A549 (cell line): Measurements from ENCODE around the gene CCR3. TPM values are rescaled to one million over a fixed set of nuclear protein-coding genes. Genes with fewer than 3 reads are reported as not detected.

ENCODE experiments used
- ATAC-seq, 2 experiments: fragments of 200-7000 bp in 1 of 2; fragments of >200 bp in 1 of 2; cut with Nextera tagmentation in 1 of 2; cut with Tn5 transposase in 1 of 2; 3 replicates each; pipeline versions ENCODE4 v1.8.0 to v1.9.1; 2018 to 2020; ENCODE audit warnings: mild to moderate bottlenecking in 1 of 2, moderate library complexity in 1 of 2
- CTCF ChIA-PET: fragments of 300-600 bp; sonication (Branson Sonifier 250); formaldehyde crosslinking; extraction: SDS; loops from one replicate; lab custom pipeline; 2021; ENCODE audit warnings: antibody characterized with exemption, inconsistent platforms; lab: Yijun Ruan, JAX
- POLR2A ChIA-PET: fragments of 350-600 bp; formaldehyde crosslinking; extraction: SDS; loops from one replicate; lab custom pipeline; 2021; ENCODE audit warnings: antibody characterized with exemption, inconsistent platforms; lab: Yijun Ruan, JAX
- DNase-seq, 2 experiments: peaks; one replicate each; pipeline versions ENCODE4 v3.0.0 to v3.0.0-alpha.2; 2011 to 2016; ENCODE audit warnings: low read depth in 1 of 2, low spot score in 1 of 2
- FAIRE-seq: peaks from 2 replicates; lab custom pipeline; 2011; peaks lifted over from hg19 to GRCh38; lab: Jason Lieb, UNC
- H3K27ac ChIP-seq, 2 experiments: fragments of >200 bp; sonication (Bioruptor Twin); formaldehyde crosslinking; 3 replicates each; pipeline ENCODE4 v1.5.1; 2016 to 2017
- H3K4me1 ChIP-seq: fragments of >200 bp; sonication (Bioruptor Twin); formaldehyde crosslinking; 3 replicates; pipeline ENCODE4 v1.6.1; 2016
- H3K4me2 ChIP-seq: fragments of >200 bp; sonication (Bioruptor Twin); formaldehyde crosslinking; 3 replicates; pipeline ENCODE4 v1.6.1; 2016
- H3K4me3 ChIP-seq: fragments of >200 bp; sonication (Bioruptor Twin); formaldehyde crosslinking; 3 replicates; pipeline ENCODE4 v1.5.1; 2016
- H3K9me3 ChIP-seq: fragments of >200 bp; sonication (Bioruptor Twin); formaldehyde crosslinking; 3 replicates; pipeline ENCODE4 v1.6.1; 2016
- BCL3 ChIP-seq: fragments of >200 bp; sonication (Bioruptor Twin); formaldehyde crosslinking; IDR thresholded peaks from 3 replicates; pipeline ENCODE4 v1.6.1; 2016
- CBX8 ChIP-seq: fragments of 200-600 bp; sonication (generic); IDR thresholded peaks from 2 replicates; pipeline ENCODE4 v1.6.1; 2016
- CTCF ChIP-seq: fragments of >200 bp; sonication (Bioruptor Twin); formaldehyde crosslinking; IDR thresholded peaks from 3 replicates; pipeline ENCODE4 v1.5.1; 2016
- EHF ChIP-seq: fragments of 250-450 bp; sonication (Bioruptor Pico); IDR thresholded peaks from 2 replicates; pipeline ENCODE4 v1.5.0; 2020; ENCODE audit warnings: mild to moderate bottlenecking
- ESRRA ChIP-seq: fragments of 150-350 bp; IDR thresholded peaks from 2 replicates; pipeline ENCODE4 v1.6.1; 2014; ENCODE audit warnings: mild to moderate bottlenecking, low read length, borderline replicate concordance
- FOSB ChIP-seq: fragments of 250-450 bp; sonication (Bioruptor Pico); IDR thresholded peaks from 2 replicates; pipeline ENCODE4 v1.5.0; 2020; ENCODE audit warnings: mild to moderate bottlenecking, moderate library complexity
- FOSL2 ChIP-seq, 2 experiments: fragments of 450-650 bp in 1 of 2; fragments of >200 bp in 1 of 2; sonication (Bioruptor Twin) in 1 of 2; formaldehyde crosslinking; IDR thresholded peaks; 2 replicates each; pipeline versions ENCODE4 v1.5.0 to v1.6.1; 2016 to 2020; ENCODE audit warnings: mild to moderate bottlenecking in 1 of 2, moderate library complexity in 1 of 2
- FOXS1 ChIP-seq: fragments of 250-450 bp; sonication (Bioruptor Pico); IDR thresholded peaks from 2 replicates; pipeline ENCODE4 v1.5.0; 2020; ENCODE audit warnings: mild to moderate bottlenecking, moderate library complexity
- GATA3 ChIP-seq: IDR thresholded peaks from 2 replicates; pipeline ENCODE4 v1.6.1; 2012; ENCODE audit warnings: borderline replicate concordance
- HDAC2 ChIP-seq: fragments of 200-600 bp; sonication (generic); IDR thresholded peaks from 2 replicates; pipeline ENCODE4 v1.6.1; 2016
- HMGXB4 ChIP-seq: fragments of 250-450 bp; sonication (Bioruptor Pico); IDR thresholded peaks from 2 replicates; pipeline ENCODE4 v1.5.0; 2021; ENCODE audit warnings: mild to moderate bottlenecking, moderate library complexity, borderline replicate concordance
- HOXA7 ChIP-seq: fragments of 250-450 bp; sonication (Bioruptor Pico); IDR thresholded peaks from 2 replicates; pipeline ENCODE4 v1.5.0; 2020; ENCODE audit warnings: mild to moderate bottlenecking, moderate library complexity
- KDM5A ChIP-seq: fragments of 200-600 bp; sonication (generic); IDR thresholded peaks from 2 replicates; pipeline ENCODE4 v1.6.1; 2016; ENCODE audit warnings: antibody characterized with exemption, mild to moderate bottlenecking
- MAX ChIP-seq: IDR thresholded peaks from 2 replicates; pipeline ENCODE4 v1.6.1; 2012
- MAZ ChIP-seq: fragments of 150-350 bp; IDR thresholded peaks from 2 replicates; pipeline ENCODE4 v1.6.1; 2014; ENCODE audit warnings: antibody characterized with exemption, low read depth, low read length, borderline replicate concordance
- NPAS2 ChIP-seq: fragments of 250-450 bp; sonication (Bioruptor Pico); IDR thresholded peaks from 2 replicates; pipeline ENCODE4 v1.8.0; 2022; ENCODE audit warnings: mild to moderate bottlenecking, moderate library complexity, borderline replicate concordance
- NR3C1 ChIP-seq: fragments of >200 bp; sonication (Bioruptor Twin); formaldehyde crosslinking; IDR thresholded peaks from 3 replicates; pipeline ENCODE4 v1.6.1; 2017
- PBX3 ChIP-seq: IDR thresholded peaks from 2 replicates; pipeline ENCODE4 v1.6.1; 2012
- PHF8 ChIP-seq: fragments of 200-600 bp; sonication (generic); IDR thresholded peaks from 2 replicates; pipeline ENCODE4 v1.6.1; 2016; ENCODE audit warnings: low read depth, mild to moderate bottlenecking, antibody characterized with exemption, moderate library complexity, borderline replicate concordance
- POLR2A ChIP-seq: IDR thresholded peaks from 2 replicates; pipeline ENCODE4 v1.6.1; 2012; ENCODE audit warnings: mild to moderate bottlenecking, low read length
- RNF2 ChIP-seq: fragments of 200-600 bp; sonication (generic); IDR thresholded peaks from 2 replicates; pipeline ENCODE4 v1.6.1; 2016; ENCODE audit warnings: low read depth, mild to moderate bottlenecking, antibody characterized with exemption, moderate library complexity, borderline replicate concordance
- SREBF2 ChIP-seq: fragments of 450-650 bp; IDR thresholded peaks from 2 replicates; pipeline ENCODE4 v1.6.1; 2014; ENCODE audit warnings: mild to moderate bottlenecking, moderate library complexity
- ZSCAN20 ChIP-seq: fragments of 250-450 bp; sonication (Bioruptor Pico); IDR thresholded peaks from 2 replicates; pipeline ENCODE4 v1.8.0; 2022; ENCODE audit warnings: mild to moderate bottlenecking, moderate library complexity
- WGBS: methylation state at CpG from one replicate; pipeline ENCODE4 v1.1.6; 2017; ENCODE audit errors: missing lambda C conversion rate; 5-methylcytosine and 5-hydroxymethylcytosine counted together
- polyA plus RNA-seq, 4 experiments: library from polyadenylated mRNA; depleted of rRNA in 3 of 4; stranded (reverse); fragments of >200 nt; fragmentation: RNase III in 1 of 4; extraction: RNeasy Plus Mini Kit Qiagen cat#74134 plus additional on column Dnase treatment in 1 of 4; gene quantifications; 2 replicates in 3 of 4; 3 replicates in 1 of 4; pipeline ENCODE4 v1.2.3, GENCODE V29; 2011 to 2017

CCR3 gene
- polyA plus RNA-seq, 2 of the 4 experiments (the other 2 are of a cell fraction) = not detected

GRCh38 chr3:46285931-46286619 lies 43.8 kb downstream of the CCR3 start (continued):
- TF ChIP-seq PHF8 (no peak), PBX3 (no peak)

GRCh38 chr3:46286947-46287565 lies 44.8 kb downstream of the CCR3 start:
- Histone ChIP-seq H3K4me2 (no peak overlapping the region), H3K4me1 (no peaks in the 10 kb centered on the region), H3K27ac (no peak overlapping the region), H3K9me3 (no peaks in the 10 kb centered on the region), H3K4me3 (no peak overlapping the region)
- 38% methylated on average over 5 of the region's 5 CpGs for WGBS
- CTCF ChIA-PET = no interaction called here
- POLR2A ChIA-PET = no interaction called here
- no peak for FAIRE-seq
- no peak for ATAC-seq
- TF ChIP-seq MAX (no peak), EHF (CRISPR knock-in tag) (no peak), KDM5A (no peak), CBX8 (no peak), MAZ (no peak), ZSCAN20 (CRISPR knock-in tag) (no peak), ESRRA (no peak), NR3C1 (no peak)
- no peak for DNase-seq

GRCh38 chr3:46289551-46289950 lies 47.3 kb downstream of the CCR3 start:
- DNase-seq = no peak
- CTCF ChIA-PET = no interaction called here
- Histone ChIP-seq H3K4me3 (no peak overlapping the region), H3K4me2 (no peak overlapping the region), H3K4me1 (no peaks in the 10 kb centered on the region), H3K27ac (no peak overlapping the region), H3K9me3 (no peaks in the 10 kb centered on the region)
- WGBS = 73% methylated on average over 1 of the region's 1 CpG
- ATAC-seq = no peak
- TF ChIP-seq POLR2A (no peak), FOSL2 (IDR thresholded peaks at IDR 0.05) (no peak), FOSL2 (CRISPR knock-in tag; IDR thresholded peaks at IDR 0.05) (no peak), RNF2 (no peak), FOXS1 (no peak), HDAC2 (no peak), PHF8 (no peak), MAX (no peak)
- FAIRE-seq = no peak
- POLR2A ChIA-PET = no interaction called here

GRCh38 chr3:46289966-46290365 lies 47.7 kb downstream of the CCR3 start:
- 41% methylated on average over 2 of the region's 2 CpGs for WGBS
- no peak for TF ChIP-seq CTCF
- no peak for TF ChIP-seq SREBF2
- no peak for TF ChIP-seq ZSCAN20 (CRISPR knock-in tag)
- no peak for TF ChIP-seq FOSB (CRISPR knock-in tag)
- TF ChIP-seq HMGXB4 (CRISPR knock-in tag) = no peak
- TF ChIP-seq CBX8 = no peak
- TF ChIP-seq EHF (CRISPR knock-in tag) = no peak
- no peak for TF ChIP-seq NR3C1
- no peak for TF ChIP-seq NPAS2 (CRISPR knock-in tag)
- TF ChIP-seq BCL3 = no peak
- no peak for TF ChIP-seq POLR2A
- TF ChIP-seq GATA3 = no peak
- TF ChIP-seq HOXA7 (CRISPR knock-in tag) = no peak
- H3K4me2 ChIP-seq = no peak overlapping the region
- H3K4me1 ChIP-seq = no peaks in the 10 kb centered on the region
- POLR2A ChIA-PET = no interaction called here
- CTCF ChIA-PET = no interaction called here
- FAIRE-seq = no peak
- H3K9me3 ChIP-seq = no peaks in the 10 kb centered on the region
- H3K27ac ChIP-seq = no peak overlapping the region
- ATAC-seq = no peak
- no peak overlapping the region for H3K4me3 ChIP-seq
- DNase-seq = no peak
